ENCODE measurements around the gene NPPA. TPM values are rescaled to one million over a fixed set of nuclear protein-coding genes. Genes with fewer than 3 reads are reported as not detected.

Gene NPPA
- polyA plus RNA-seq, 1 of the 3 experiments (the other 2 are of a cell fraction) = not detected

- no peak for TF ChIP-seq CTCF (IDR thresholded peaks at IDR 0.05)
- TF ChIP-seq RFX5 (IDR thresholded peaks at IDR 0.05; ENCODE audit: low read length) = no peak
- no peak for TF ChIP-seq NRF1 (IDR thresholded peaks at IDR 0.05; ENCODE audit: low read depth, low read length)
- no peak for TF ChIP-seq PBX3 (IDR thresholded peaks at IDR 0.05)
Observed at GRCh38 chr1:11862890-11863289, 15.3 kb upstream of the NPPA start (continued).

- Histone ChIP-seq H3K9ac (no peak overlapping the region), H3K4me3 (ENCODE audit: low read depth in 2 of 2, low read length in 1 of 2) (no peak overlapping the region), H3K4me2 (no peak overlapping the region), H2AFZ (ENCODE audit: low read depth) (no peak overlapping the region), H3K4me1 (ENCODE audit: control insufficient read depth in 1 of 2, insufficient read depth in 2 of 2, low read depth in 1 of 2, low read length in 1 of 2) (peaks cover 0 to 11% of the 10 kb centered on the region in 2 experiments; a peak in 1 of 4 replicates), H3K9me2 (no peaks in the 10 kb centered on the region), H3K27me3 (ENCODE audit: insufficient read depth) (peaks cover 10% of the 10 kb centered on the region; the same call in 1 of the 2 replicates), H3K36me3 (replicated peaks in 1 of 2; ENCODE audit: control insufficient read depth in 1 of 2, insufficient read depth in 2 of 2, low read length in 1 of 2) (no peaks in the 10 kb centered on the region), H3F3A (replicated peaks; ENCODE audit: insufficient read depth) (no peaks in the 10 kb centered on the region), H4K20me1 (ENCODE audit: insufficient read depth) (no peaks in the 10 kb centered on the region), H3K79me2 (ENCODE audit: insufficient read depth) (no peaks in the 10 kb centered on the region), H3K27ac (ENCODE audit: low read depth in 2 of 2, low read length in 1 of 2) (no peak overlapping the region), H3K9me3 (no peaks in the 10 kb centered on the region)
- WGBS (ENCODE audit: low lambda C conversion rate) = 37% methylated on average over 1 of the region's 1 CpG
- TF ChIP-seq RXRA (IDR thresholded peaks at IDR 0.05; ENCODE audit: borderline replicate concordance, low read depth) (no peak), TCF12 (IDR thresholded peaks at IDR 0.05) (no peak), SIN3A (IDR thresholded peaks at IDR 0.05; ENCODE audit: borderline replicate concordance, low read depth, low read length) (no peak), MEF2A (IDR thresholded peaks at IDR 0.05; ENCODE audit: borderline replicate concordance, low read depth) (no peak), FOXM1 (IDR thresholded peaks at IDR 0.05; ENCODE audit: low read depth) (no peak), USF1 (IDR thresholded peaks at IDR 0.05; ENCODE audit: borderline replicate concordance, low read depth) (no peak), CTCF (IDR thresholded peaks at IDR 0.05) (no peak), YY1 (IDR thresholded peaks at IDR 0.05; ENCODE audit: low read depth) (no peak), SMC3 (IDR thresholded peaks at IDR 0.05; ENCODE audit: low read depth, low read length) (no peak)
- DNase-seq = no peak
- CTCF ChIA-PET = interaction anchor here (0.8 to 1.6 kb wide), 3 partner anchors 20 to 32 kb away, joined by 3 to 7 read pairs (median 3); no protein-coding TSS in a partner anchor
- POLR2A ChIA-PET = interaction anchor here (0.9 to 1.0 kb wide), 2 partner anchors 20 to 47 kb away, joined by 3 to 4 read pairs; no protein-coding TSS in a partner anchor
Observed at GRCh38 chr1:11860587-11860986, 13.0 kb upstream of the NPPA start.

Data from SK-N-SH (cell line).